GM12874 (cell line): ENCODE data around the gene KRT33A.

ENCODE experiments used
- TF ChIP-seq, protein P1 (sequence below): IDR thresholded peaks from 2 replicates; pipeline ENCODE4 v1.5.1; 2011; ENCODE audit warnings: low read depth, mild to moderate bottlenecking, control low read depth, low read length, moderate library complexity; ENCODE audit not compliant: insufficient read depth

KRT33A gene

DNA sequence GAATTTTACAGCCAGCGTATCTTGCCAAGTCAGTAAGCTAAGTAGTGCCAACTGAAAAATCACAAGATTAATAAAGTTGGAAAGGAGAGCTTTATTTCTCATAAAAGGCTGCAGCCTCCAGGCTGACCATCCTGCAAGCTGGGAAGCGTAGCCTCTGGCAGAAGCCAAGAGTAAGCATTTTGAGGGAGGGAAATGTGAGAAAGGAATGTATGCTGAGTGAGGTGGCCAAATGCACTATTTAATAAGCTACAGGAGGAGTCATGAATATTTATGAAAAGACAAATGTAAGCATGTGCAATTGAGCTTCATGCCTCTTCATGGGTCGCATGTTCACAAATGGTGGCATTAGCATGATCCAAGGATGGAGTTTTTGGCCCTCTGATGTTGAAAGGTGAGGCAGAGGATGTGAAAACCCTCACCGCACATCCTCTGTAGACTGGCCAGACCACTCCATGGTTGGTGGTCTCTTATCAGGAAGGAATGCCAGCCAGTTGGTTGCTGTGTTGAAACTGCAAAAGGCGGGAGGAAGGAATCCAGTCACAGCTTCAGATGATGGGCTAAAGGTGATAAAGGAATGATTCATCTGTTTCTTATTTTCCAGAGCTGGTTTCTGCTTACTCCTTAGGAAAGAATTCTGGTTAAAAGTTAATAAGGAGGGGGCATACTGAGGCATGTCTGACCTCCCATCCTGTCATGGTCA lies 9.8 kb upstream of the KRT33A start:
- TF ChIP-seq, protein P1, sequence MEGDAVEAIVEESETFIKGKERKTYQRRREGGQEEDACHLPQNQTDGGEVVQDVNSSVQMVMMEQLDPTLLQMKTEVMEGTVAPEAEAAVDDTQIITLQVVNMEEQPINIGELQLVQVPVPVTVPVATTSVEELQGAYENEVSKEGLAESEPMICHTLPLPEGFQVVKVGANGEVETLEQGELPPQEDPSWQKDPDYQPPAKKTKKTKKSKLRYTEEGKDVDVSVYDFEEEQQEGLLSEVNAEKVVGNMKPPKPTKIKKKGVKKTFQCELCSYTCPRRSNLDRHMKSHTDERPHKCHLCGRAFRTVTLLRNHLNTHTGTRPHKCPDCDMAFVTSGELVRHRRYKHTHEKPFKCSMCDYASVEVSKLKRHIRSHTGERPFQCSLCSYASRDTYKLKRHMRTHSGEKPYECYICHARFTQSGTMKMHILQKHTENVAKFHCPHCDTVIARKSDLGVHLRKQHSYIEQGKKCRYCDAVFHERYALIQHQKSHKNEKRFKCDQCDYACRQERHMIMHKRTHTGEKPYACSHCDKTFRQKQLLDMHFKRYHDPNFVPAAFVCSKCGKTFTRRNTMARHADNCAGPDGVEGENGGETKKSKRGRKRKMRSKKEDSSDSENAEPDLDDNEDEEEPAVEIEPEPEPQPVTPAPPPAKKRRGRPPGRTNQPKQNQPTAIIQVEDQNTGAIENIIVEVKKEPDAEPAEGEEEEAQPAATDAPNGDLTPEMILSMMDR = no peak

GRCh38 chr17:41354536-41354935 lies 3.9 kb upstream of the KRT33A start:
- TF ChIP-seq, protein P1 = no peak

- TF ChIP-seq, protein P1 = no peak
Observed at GRCh38 chr17:41352597-41353366, 2.2 kb upstream of the KRT33A start.

DNA sequence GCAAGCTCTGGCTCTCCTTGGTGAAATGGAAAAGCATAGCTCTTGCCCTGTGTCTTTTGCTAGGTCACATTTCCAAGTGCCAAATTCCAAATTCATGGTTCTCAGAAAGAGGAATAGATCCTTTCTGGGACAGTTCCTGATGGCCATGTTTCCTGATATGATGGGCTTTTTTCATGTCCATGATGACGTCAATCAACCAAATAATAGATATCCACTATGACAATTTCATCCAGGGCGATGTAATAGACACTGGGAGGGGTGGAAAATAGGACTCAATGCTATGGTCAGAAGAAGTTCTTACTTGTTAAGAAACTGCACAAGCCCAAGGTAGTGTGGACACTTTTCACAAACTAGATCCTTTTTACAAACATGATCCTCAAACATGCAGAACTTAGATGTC lies 549 bp upstream of the KRT33A start:
- TF ChIP-seq, protein P1 = no peak

DNA sequence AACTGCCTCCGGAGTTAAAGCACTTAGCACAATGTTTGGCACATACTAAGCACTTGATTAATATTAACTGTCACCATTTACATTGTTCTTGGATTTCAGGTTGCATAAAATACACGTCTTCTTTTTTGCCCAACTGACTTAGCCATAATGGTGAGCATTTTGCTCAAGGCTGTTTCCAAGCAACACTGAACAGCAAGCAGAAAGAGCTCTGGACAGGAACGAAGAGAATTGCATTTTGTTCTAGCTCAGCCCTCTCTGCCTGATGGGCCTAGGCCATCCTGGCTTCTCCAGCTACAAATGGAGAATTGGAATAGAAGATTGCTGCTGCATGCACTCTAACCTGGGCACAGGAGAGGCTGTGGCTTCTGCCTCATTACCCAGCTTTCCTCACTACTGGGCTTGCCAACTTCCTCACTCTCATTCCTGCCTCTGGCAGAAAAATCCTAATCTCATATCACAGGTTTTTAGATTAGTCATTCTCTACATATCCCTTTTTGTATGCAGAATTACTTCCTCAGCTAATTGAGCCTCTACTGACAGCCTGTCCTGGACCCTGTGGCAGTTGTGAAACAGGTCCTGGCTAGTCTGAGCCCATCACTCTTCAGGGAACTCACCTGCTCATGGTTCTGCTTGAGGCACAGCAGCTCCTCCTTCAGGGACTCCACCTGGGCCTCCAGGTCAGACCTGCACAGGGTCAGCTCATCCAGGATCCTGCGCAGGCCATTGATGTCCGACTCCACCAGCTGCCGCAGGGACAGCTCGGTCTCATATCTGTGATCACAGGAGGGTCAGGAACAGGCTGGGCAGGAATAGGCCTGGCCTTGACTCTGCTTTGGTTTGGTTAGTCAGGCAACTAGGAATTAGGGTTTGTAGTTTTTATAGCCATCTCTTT lies 2.5 kb downstream of the KRT33A start:
- TF ChIP-seq, protein P1 = no peak

DNA sequence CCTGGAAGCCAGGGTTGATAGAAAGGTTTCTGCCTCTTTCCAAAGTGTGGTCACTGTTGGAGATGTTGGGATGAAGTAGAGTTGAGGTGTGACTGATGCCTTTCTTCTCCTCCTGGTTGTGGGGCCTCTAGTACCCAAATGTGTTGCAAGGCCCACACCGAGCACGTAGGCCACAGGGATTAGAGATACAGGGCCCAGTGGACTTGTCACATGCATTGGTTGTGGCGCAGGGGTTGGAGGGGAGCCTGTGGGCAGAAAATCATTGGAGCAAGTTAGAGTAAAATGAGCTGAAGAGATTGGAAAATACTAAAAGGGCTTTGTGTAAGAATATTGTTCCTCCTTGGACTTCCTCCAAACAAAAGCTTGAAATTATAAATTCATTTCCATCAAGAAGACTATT lies 4.6 kb downstream of the KRT33A start:
- TF ChIP-seq, protein P1 = no peak

GRCh38 chr17:41343029-41343428 lies 7.6 kb downstream of the KRT33A start:
- TF ChIP-seq, protein P1 = no peak
